NT2/D1 (cell line): ENCODE measurements around the gene SLC5A1.
"Not testable (repeated sequence)": the region's sequence is repeated elsewhere in the genome, so short reads cannot be mapped to it uniquely, and the experiment has no call there.

Source experiments
- DNase-seq: peaks from one replicate; pipeline ENCODE4 v3.0.0-alpha.2; 2011; ENCODE audit warnings: low read depth, low spot score
- H3K27me3 ChIP-seq: 2 replicates; pipeline ENCODE4 v1.6.0; 2011; ENCODE audit warnings: mild to moderate bottlenecking; ENCODE audit not compliant: insufficient read length, insufficient read depth
- H3K36me3 ChIP-seq: 2 replicates; pipeline ENCODE4 v1.6.1; 2011; ENCODE audit warnings: mild to moderate bottlenecking, low read length, mixed read lengths; ENCODE audit not compliant: insufficient read depth, insufficient read length
- H3K4me1 ChIP-seq: 2 replicates; pipeline ENCODE4 v1.5.1; 2011; ENCODE audit not compliant: insufficient read depth, insufficient read length
- H3K4me3 ChIP-seq: 2 replicates; pipeline ENCODE4 v1.5.1; 2011; ENCODE audit warnings: low read depth; ENCODE audit not compliant: insufficient read length
- H3K9ac ChIP-seq: 2 replicates; pipeline ENCODE4 v1.6.0; 2011; ENCODE audit warnings: low read depth; ENCODE audit not compliant: insufficient read length
- H3K9me3 ChIP-seq: 2 replicates; pipeline ENCODE4 v1.5.1; 2011; ENCODE audit warnings: mild to moderate bottlenecking, low read length; ENCODE audit not compliant: insufficient read depth
- SUZ12 ChIP-seq: IDR thresholded peaks from 2 replicates; pipeline ENCODE4 v1.6.1; 2011; ENCODE audit not compliant: insufficient read length, insufficient read depth; ENCODE audit errors: extremely low read depth
- YY1 ChIP-seq: IDR thresholded peaks from 2 replicates; pipeline ENCODE4 v1.6.1; 2011; ENCODE audit not compliant: insufficient read length, insufficient read depth
- ZNF274 ChIP-seq: IDR thresholded peaks from 2 replicates; pipeline ENCODE4 v1.6.1; 2011; ENCODE audit warnings: mild to moderate bottlenecking, low read depth, low read length

The SLC5A1 gene

DNA sequence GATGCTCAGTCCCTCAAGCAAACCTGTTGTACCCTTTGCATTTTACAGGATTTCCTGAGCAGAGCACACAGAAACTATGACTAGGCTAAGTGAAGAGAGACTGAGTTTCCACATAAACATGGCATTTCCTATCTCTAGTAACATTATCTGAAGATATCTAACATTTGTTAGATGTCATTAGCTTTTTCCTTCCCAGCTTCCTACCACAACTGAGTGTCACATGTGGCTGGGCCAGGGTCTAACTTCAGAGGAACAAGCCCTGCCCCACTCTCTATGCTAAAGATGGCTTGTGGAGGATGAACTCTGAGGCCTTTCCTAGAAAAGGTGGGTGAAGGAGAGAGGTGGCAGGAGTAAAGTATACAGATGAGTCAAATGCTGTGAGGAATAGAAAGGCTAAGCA lies 99.5 kb downstream of the SLC5A1 start:
- Histone ChIP-seq H3K9me3 (no peaks in the 10 kb centered on the region), H3K36me3 (no peaks in the 10 kb centered on the region), H3K4me1 (no peaks in the 10 kb centered on the region), H3K27me3 (no peaks in the 10 kb centered on the region), H3K9ac (no peak overlapping the region), H3K4me3 (no peak overlapping the region)
- DNase-seq = no peak
- no peak for TF ChIP-seq YY1
- TF ChIP-seq ZNF274 = no peak
- TF ChIP-seq SUZ12 = no peak

DNA sequence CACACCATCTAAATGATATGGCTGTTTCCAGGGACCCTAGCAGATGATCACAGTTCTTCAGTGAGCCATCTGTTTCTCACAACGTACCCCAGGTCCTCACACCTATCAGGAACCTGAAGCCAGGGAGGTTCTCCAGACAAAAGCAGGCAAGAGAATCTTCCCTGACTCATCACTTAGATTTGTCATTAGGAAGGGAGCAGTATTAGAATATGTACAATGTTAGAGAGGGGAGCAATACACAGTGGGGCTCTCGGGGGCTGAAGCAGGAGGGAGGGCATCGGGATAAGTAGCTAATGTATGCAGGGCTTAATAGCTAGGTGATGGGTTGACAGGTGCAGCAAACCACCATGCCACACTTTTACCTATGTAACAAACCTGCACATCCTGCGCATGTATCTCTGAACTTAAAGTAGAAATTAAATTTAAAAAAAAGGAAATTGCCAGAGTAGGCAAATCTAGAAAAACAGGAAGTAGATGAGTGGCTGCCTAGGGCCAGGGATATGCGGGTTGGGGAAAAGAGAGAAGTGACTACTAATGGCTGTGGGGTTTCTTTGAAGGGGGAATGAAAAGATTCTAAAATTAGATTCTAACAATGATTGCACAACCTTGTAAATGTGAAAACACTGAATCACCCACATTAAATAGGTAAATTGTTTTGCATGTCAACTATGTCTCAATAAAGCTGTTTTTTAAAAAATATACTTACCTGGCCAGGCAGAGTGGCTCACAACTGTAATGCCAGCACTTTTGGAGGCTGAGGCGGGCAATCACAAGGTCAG lies 101.6 kb downstream of the SLC5A1 start:
- Histone ChIP-seq H3K9me3 (no peaks in the 10 kb centered on the region), H3K9ac (no peak overlapping the region), H3K4me3 (no peak overlapping the region), H3K4me1 (no peaks in the 10 kb centered on the region), H3K36me3 (no peaks in the 10 kb centered on the region), H3K27me3 (no peaks in the 10 kb centered on the region)
- no peak for TF ChIP-seq YY1
- DNase-seq = no peak

DNA sequence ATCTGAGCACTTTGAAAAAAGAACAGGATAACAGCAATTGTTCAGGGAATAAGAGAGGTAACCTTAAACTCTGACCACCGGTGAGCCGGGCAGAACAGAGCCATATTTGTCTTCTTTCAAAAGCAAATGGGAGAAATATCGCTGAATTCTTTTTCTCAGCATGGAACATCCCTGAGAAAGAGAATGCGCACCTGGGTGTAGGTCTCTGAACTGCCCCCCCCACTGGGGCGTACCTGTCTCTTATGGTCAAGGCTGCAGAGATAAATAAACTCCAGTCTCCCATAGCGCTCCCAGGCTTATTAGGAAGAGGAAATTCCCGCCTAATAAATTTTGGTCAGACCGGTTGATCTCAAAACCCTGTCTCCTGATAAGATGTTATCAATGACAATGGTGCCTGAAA lies 104.1 kb downstream of the SLC5A1 start:
- H3K36me3 ChIP-seq, H3K4me1 ChIP-seq, DNase-seq, H3K9me3 ChIP-seq, H3K4me3 ChIP-seq, H3K9ac ChIP-seq, H3K27me3 ChIP-seq: not testable (repeated sequence)

DNA sequence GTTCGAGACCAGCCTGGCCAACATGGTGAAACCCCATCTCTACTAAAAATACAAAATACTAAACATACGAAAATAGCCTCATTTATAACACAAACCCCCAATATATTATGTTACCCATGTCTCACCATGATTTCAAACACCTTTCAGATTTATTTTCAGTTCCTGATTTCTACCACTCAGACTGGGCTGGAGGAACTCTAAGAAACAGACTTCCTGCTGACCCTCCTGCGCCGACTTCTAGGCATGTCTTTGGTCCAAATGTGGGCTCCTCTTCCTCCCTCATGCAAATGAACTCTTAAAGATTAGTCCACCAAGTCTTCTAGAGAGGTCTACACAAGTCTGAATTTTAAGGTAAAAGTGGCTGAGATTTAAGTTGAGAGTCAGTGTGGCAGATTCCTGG lies 105.3 kb downstream of the SLC5A1 start:
- H3K36me3 ChIP-seq, H3K9me3 ChIP-seq, H3K4me1 ChIP-seq, DNase-seq, H3K9ac ChIP-seq, H3K4me3 ChIP-seq, H3K27me3 ChIP-seq: not testable (repeated sequence)

DNA sequence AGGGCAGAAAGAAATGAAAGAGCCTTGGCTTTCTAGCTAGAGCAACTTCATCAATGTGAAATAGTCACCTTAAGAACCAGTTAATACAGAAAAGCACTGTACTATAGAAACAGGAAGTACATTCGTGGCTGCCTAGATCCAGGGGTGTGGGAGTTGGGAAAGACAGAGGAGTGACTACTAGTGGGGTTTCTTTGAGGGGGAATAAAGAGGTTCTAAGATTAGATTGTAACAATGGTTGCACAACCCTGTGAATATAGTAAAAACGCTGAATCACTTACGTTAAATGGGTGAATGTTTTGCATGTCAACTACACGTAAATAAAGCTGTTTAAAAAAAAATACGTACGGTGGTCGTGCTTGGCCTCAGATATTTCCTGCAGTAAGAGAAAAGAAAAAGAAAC lies 107.6 kb downstream of the SLC5A1 start:
- not testable (repeated sequence) for H3K9ac ChIP-seq, H3K4me1 ChIP-seq, H3K36me3 ChIP-seq, H3K9me3 ChIP-seq, H3K4me3 ChIP-seq, DNase-seq, H3K27me3 ChIP-seq

DNA sequence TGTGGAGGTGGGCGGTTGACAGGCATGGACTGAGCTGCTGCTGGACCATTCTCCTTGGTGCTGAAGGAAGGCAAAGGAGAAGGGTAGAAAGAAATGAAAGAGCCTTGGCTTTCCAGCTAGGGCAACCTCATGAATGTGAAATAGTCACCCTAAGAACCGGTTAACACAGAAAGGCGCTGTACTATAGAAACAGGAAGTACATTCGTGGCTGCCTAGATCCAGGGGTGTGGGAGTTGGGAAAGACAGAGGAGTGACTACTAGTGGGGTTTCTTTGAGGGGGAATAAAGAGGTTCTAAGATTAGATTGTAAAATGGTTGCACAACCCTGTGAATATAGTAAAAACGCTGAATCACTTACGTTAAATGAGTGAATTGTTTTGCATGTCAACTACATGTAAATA lies 108.6 kb downstream of the SLC5A1 start:
- H3K27me3 ChIP-seq, H3K36me3 ChIP-seq, H3K9me3 ChIP-seq, H3K4me3 ChIP-seq, H3K9ac ChIP-seq, H3K4me1 ChIP-seq, DNase-seq: not testable (repeated sequence)

DNA sequence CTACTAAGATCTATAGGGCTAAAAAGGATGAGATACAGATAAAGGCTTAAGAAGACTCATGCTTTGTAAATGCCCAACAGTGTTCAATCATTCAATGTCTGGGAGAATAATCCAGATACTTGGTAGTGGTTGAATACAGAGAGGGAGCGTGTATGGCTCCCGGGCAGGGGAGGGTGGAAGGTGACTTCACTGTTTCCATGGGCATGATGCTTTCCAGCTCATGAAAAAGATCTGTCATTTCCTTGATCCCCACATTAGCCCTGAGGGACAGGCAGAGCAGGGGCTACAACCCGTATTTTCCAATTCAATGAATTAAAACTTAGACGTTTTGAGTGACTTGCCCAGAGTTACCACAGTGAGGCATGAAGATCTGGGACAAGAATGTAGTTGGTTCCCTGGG lies 111.7 kb downstream of the SLC5A1 start:
- DNase-seq, H3K4me1 ChIP-seq, H3K36me3 ChIP-seq: not testable (repeated sequence)

DNA sequence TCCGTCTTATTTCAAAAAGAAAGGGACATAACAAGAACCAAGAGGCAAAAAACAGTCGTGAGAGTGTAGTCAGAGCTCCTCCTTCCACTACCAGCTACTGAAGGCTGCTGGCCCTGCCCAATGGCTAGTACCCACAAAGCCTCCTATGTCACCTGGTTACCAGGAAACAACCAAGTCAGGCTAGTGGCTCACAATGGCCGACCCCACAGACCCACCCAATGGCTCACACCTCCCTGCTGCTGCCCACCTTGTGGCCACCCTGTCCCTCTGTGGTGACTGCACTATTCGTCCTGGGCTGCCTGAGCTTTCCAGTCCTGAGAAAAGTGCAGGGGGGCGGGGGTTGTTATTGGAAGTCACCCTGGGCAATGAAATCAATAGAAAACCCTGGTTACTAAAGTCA lies 114.6 kb downstream of the SLC5A1 start:
- H3K9me3 ChIP-seq, H3K9ac ChIP-seq, DNase-seq, H3K36me3 ChIP-seq, H3K4me1 ChIP-seq, H3K4me3 ChIP-seq, H3K27me3 ChIP-seq: not testable (repeated sequence)

More for the DNA sequence above, 111.7 kb downstream of the SLC5A1 start:
- H3K27me3 ChIP-seq, H3K4me3 ChIP-seq, H3K9me3 ChIP-seq, H3K9ac ChIP-seq: not testable (repeated sequence)
